ENCODE measurements around the gene APLP1.
"Not testable (repeated sequence)": the region's sequence is repeated elsewhere in the genome, so short reads cannot be mapped to it uniquely, and the experiment has no call there.

APLP1 gene
- long read RNA-seq, donor 1, partial matches to known transcripts: 0 of 1 reads
- long read RNA-seq, donor 1, other reads (novel, unspliced or antisense): 0 of 1 reads
- long read RNA-seq, donor 2, partial matches to known transcripts: 0 of 1 reads
- long read RNA-seq, donor 2, other reads (novel, unspliced or antisense): 0 of 1 reads
- long read RNA-seq, donor 3, partial matches to known transcripts: 0 of 1 reads
- long read RNA-seq, donor 3, other reads (novel, unspliced or antisense): 0 of 1 reads
- long read RNA-seq, donor 4, partial matches to known transcripts: 0 of 3 reads
- long read RNA-seq, donor 4, other reads (novel, unspliced or antisense): 0 of 3 reads
- long read RNA-seq, donor 5, partial matches to known transcripts: 0 of 5 reads
- long read RNA-seq, donor 5, other reads (novel, unspliced or antisense): 5 of 5 reads
- long read RNA-seq, donor 6, partial matches to known transcripts: 7 of 11 reads
- long read RNA-seq, donor 6, other reads (novel, unspliced or antisense): 0 of 11 reads
- long read RNA-seq, donor 7: 0 reads
- long read RNA-seq, donor 8, partial matches to known transcripts: 0 of 4 reads
- long read RNA-seq, donor 8, other reads (novel, unspliced or antisense): 0 of 4 reads

DNA sequence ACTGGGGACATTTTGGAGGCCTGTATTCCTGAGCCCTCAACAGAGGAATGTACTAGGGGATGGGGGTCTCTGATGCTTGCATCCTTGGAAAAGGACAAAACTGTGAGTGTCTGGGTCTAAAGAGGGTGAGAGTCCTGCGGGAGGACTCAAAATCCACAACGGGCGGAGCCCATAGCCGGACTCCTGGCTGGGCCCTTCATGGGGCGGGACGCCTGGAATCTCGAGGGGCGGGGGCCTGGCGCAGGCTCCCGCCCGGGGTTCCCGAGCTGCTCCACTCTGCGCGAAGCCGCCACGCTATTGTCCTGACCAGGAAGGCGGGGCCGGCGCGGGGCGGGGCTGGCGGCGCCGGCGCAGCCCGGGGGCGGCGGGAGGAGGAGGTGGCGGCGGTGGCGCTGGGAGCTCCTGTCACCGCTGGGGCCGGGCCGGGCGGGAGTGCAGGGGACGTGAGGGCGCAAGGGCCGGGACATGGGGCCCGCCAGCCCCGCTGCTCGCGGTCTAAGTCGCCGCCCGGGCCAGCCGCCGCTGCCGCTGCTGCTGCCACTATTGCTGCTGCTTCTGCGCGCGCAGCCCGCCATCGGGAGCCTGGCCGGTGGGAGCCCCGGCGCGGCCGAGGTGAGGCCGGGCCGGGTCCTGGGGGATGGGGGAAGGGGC lies at the start of gene APLP1:
Gene APLP1 (plus strand): TSS at position 403 of the 651 bp plus-strand sequence. CDS start 63 bp downstream, at position 466.
- DNase-seq: peak; percentile 60

DNA sequence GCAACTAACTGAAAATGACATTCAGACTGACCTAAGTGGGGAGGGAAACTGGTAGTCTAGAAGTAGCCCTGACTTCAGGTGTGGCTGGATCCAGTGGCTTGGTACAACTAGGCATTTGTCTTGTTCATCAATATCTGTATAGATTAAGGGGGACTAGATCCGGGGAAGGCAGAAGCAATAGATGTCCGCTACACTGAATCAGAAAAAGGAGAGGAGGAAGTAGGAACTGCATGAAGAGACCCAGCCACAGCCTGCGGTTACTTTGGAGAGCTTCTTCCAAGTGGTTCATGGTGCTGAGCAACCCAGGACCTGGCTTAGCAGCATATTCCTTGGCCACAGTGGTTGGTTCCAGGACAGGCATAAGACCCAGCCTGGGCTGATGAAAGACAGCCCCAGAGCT lies 45.8 kb upstream of the APLP1 start:
- DNase-seq: no peak

DNA sequence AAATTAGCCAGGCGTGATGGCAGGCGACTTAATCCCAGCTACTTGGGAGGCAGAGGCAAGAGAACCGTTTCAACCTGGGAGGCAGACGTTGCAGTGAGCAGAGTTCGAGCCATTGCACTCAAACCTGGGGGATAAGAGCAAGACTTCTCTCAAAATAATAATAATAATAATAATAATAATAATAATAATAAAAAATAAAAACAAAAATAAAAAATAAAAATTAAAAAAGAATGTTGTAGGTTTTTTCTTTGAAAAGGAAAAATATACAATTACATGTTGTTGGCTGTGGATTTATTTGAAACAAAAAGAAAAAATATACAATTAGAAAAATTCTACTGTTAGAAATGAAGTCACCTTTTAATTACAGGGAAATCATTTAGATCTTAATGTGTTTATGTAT lies 44.2 kb upstream of the APLP1 start:
- no peak for DNase-seq

DNA sequence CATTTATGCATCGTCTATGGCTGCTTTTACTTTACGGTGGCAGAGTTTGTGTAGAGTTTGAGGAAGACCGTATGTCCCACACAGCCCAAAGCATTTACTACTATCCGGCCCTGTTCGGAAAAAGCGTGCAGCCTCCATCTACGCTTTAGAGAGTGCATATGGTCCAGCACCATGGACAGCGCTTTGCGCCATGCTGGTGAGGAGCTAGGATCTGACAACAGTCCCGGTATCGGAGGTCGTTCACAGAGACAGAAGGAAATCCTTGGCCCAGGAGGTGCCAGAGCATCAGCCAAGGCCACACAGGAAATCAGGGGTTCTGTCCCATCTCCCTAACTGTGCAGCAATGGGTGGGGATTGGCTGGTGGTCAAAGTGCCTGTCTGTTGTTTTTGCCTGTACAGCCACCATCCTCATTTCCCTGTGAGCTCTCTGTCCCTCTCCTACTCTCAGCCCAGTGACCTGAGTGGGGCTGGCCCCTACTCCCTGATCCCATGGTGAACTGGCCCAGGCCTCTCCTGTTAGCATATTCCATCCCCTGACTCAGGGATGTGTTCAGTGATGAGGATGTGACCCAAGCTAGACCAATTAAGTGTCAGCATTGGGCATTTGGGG lies 39.6 kb upstream of the APLP1 start:
- peak; percentile 48 for DNase-seq

DNA sequence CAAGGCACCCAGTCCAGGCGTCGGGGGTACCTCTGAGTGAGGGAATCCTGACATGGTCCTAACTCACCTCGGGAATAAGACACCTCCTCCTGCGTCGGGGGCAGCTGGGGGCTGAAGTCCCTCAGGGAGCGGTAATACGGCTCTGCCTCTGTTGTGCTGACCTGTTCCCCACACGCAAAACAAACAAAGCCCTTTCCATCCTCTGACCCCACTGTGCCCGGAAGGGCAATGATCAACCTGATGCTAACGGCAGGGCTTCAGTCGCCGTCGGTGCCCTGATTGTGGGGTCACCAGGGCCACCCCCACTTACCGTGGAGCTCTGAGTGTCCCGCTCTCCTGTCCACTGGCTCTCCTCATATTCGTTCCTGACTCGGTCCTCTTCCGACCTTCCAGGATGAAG lies 37.4 kb upstream of the APLP1 start:
- DNase-seq: no peak

DNA sequence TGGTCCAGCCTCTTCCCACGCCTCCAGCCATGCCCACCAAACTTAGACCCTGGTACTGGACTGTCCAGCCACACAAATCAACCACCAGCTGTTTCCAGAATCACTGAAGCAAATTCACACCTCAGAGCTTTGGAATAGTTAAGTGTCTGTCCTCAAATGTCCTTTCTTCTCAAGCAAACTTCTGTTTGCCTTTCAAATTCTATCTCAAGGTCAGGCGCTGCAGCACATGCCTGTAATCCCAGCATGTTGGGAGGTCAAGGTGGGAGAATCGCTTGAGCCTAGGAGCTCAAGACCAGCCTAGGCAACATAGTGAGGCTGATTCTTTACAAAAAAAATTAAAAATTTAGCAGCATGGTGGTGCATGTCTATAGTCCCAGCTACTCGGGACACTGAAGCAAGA lies 36.3 kb upstream of the APLP1 start:
- no peak for DNase-seq

DNA sequence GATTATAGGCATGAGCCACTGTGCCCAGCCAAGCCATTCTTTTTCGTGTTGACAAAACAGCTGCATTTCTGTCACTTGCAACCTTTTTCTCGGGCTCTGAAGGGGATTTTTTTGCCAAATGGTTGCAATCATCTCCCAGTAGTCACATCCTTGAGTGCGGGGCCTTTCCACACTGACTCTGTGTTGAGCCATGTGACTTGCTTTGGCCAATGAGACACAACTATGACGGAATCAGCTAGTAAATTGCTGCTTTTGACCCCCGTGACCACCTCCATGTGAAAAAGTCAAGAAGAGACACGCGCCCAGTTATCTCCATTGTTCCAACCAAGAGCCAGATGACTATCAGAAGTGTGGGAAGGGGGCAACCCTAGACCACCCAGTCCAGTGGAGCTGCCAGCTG lies 34.4 kb upstream of the APLP1 start:
- DNase-seq: no peak

DNA sequence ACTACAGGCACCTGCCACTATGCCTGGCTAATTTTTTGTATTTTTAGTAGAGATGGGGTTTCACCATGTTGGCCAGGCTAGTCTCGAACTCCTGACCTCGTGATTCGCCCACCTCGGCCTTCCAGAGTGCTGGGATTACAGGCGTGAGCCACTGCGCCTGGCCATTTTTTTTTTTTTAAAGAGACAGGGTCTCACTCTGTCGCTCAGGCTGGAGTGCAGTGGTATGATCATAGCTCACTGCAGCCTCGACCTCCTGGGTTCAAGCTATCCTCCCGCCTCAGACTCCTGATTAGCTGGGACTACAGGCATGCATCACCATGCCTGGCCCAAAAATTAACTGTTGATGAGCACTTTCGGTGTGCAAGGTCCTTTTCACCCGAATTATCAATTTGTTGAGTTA lies 32.3 kb upstream of the APLP1 start:
- not testable (repeated sequence) for DNase-seq

DNA sequence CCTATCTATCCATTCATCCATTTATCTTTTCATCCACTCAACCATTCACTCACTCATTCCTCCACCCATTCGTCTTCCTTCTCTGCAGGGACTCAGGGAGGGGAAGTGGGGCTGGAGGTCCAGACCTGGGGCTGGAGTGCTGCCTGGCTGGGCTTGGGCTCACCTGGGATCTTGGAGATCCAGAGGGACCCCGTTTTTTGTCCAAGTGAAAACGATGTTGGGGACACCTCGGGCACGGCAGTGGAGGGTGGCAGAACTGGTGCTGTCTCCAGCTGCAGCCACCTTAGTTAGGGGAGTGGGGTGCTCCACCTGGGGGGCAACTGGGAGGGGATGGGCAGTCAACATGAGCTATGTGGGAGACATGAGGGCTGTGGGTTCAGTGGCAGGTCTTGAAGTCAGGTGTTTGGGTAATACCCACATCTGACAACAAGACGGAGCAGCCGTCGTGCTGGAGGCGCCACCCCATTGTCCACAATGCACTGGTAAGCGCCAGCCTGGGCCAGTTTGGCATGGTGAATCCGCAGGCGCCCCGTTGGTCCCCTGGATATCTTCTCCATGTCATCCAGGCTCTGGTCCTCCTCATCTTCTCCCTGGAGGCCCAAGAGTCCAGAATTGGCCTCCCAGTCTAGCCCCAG lies 26.3 kb upstream of the APLP1 start:
- DNase-seq: no peak

DNA sequence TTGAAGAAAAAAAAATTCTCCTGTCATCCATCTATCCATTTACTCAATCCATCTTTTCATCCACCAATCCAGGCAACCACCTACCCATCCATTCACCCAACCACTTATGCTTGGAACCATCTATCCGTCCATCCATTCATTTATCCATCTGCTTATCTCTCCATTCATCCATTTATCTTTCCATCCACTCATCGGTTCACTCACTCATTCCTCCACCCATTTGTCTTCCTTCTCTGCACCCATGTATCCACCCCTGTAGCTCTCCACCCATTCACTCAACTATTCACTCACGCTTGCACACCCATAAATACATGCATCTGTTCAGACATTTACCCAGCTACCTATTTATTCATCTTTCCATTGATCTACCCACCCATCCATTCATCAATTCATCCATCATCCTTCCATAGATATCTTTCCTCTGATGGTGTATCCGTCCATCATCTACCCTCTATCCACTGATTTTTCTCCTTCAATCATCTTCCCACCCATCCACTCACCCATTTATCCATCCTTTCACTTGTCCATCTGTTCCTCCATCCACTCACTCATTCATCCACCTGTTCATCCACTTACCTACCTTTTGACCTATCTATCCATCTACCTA lies 25.6 kb upstream of the APLP1 start:
- DNase-seq: no peak

DNA sequence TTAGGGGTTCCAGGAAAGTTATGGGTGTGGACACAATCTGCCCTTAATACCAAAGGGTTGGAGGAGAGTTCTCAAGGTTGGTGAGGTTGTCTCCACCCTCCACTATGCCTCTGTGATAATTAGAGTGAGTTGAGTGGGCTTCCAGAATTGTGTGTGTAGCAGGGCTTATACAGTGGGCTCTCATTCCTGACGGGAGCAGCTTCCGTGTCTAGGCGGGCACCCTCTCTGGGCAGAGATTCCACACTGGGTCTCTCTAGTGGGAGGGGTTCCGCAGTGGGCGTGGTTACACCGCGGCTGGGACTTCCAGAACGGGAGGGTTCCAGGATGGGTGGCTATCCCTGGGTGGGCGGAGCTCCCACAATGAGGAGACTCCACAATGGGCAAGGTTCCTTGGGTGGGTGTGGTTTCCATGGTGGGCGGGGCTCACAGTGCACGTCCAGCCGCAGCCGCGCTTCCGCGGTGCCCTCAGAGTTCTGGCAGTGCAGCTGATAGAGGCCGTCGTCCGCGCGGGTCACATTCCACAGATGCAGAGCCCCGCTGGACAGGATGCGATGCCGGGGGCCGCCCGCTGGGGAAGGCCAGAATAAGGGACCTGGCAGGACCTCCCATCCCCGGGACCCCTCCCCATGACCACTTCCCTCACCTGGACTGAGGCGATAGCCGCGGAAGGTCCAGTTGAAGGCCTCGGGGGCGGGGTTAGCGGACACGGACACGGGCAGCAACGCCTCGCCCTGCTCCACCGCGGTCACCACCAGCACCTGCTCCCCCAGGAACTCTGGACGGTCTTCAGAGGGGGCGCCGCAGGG lies 24.5 kb upstream of the APLP1 start:
- no peak for DNase-seq

DNA sequence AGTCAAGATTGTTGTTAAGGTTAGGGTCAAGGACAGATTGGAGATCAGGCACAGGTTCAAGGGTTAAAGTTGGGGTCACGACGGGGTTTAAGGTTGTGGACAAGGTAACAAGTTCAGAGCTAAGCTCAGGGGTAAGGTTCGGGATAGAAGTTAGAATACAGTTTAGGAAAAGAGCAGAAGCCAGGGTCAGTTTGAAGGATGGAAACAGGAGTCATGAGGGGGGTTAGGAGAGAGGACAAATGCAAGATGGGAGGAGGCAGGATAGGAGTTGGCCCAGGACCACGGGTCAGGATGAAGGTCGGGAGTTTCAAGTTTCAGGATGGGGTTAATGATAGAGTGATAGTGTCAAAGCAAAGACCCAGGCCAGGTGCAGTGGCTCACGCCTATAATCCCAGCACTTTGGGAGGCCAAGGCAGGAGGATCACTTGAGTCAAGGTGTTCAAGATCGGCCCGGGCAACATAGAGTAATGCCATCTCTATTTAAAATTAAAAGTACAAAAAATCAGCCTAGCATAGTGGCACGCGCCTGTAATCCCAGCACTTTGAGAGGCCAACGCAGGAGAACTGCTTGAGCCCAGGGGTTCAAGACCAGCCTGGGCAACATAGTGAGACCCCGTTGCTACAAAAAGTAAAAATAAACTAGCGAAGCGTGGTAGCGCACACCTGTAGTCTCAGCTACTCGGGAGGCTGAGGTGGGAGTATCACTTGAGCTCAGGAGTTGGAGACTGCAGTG lies 23.7 kb upstream of the APLP1 start:
- DNase-seq: no peak

DNA sequence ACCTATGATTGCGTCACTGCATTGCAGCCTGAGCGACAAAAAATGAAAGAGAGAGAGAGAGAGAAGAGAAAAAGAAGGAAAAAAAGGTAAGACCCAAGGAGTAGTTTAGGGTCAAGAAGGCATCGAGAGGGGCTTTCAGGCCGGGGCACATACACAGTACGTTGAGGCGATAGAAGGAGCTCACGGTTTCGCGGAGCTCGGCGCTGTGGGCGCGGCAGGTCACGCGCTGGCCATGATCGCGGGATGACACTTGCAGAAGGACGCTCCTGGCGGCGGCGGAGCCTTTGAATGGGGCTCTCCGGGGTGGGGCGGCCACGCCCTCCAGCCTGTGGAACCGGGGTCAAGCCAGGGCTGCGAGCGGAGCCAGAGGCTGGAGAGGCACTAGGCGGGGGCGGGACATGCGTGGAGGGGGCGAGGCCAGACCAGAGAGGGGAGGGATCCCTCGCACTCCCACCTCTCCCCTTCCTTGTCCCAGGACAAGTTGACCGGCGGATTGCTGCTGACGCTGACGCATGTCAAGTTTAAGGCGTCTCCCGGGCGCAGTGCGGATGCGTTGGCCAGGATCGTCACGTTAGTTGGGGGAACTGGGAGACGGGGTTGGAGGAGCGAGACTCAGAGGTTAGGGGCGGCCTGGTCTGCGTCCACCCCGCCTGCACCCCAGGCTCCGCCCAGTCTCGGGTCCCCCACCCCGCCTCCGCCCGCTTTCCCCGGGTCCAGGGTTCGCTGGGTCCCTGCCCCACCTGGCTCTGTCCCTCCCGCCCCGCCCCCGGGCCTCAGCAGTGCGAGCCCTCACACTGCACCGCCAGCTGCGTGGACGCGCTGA lies 22.9 kb upstream of the APLP1 start:
- DNase-seq: peak; percentile 29

DNA sequence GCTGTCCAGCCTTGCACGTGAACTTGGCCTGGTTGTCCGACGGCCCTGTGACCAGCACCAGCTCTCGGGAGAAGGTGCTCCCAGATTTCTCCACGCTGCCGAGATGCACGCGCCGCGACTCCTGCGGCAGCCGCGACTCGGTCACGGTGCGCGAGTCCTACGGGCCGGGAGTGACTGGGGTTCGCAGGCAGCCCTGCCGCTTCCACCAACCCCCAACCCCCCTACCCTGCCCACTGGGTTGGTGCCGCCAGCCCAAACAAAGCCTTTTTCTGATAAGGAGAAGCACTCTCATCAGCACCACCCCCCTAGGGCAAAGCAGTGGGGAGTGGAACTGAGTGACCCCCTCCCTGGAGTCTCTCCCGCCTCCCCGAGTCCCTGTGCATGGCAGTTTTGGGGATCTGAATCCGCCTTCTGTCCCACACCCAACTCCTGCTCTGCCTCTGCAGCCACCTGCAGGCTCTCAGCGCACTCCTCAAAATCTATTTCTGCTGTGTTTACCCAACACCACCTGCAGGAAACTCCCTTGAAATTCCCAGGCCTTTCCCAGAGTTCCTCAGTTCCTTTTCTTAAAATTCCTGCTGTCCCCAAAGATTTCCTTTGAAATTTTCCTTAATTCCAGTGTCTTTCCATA lies 22.2 kb upstream of the APLP1 start:
- no peak for DNase-seq

DNA sequence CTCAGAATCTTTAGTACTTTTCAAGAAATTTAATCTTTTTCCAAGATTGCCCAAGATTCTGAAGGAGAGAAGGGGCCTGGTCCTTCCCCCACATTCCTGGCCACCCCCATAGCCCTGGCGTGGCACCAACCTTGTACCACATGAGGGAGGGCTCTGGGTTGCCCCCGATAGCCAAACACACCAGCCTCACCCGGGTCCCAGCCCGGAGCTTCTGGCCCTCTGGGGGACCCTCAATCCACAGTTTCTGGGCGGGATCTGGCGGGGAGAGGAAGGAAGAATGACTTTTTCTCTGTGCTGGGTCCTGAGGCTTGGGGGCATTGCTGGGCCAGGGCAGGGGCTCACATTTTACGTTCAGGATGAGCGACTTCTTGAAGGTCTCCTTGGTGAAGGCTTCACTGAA lies 20.5 kb upstream of the APLP1 start:
- DNase-seq: no peak

DNA sequence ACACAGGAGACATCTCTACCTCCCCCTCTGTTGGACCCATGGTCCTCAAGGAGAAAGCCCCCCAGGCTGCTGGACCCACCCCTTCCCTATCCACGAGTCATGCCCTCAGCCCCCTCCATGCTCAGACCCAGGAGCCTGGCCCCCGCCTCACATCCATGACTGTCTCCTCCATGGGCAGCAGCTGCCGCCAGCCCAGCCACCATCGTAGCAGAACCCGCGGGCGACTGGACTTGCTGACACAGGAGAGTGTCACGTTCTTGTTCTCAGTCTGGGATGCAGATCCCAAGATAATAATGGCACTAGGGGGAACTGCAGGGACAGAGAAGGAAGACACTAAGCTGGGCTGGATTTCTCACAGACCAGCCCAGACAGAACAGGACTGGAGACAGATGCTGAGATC lies 19.9 kb upstream of the APLP1 start:
- no peak for DNase-seq

DNA sequence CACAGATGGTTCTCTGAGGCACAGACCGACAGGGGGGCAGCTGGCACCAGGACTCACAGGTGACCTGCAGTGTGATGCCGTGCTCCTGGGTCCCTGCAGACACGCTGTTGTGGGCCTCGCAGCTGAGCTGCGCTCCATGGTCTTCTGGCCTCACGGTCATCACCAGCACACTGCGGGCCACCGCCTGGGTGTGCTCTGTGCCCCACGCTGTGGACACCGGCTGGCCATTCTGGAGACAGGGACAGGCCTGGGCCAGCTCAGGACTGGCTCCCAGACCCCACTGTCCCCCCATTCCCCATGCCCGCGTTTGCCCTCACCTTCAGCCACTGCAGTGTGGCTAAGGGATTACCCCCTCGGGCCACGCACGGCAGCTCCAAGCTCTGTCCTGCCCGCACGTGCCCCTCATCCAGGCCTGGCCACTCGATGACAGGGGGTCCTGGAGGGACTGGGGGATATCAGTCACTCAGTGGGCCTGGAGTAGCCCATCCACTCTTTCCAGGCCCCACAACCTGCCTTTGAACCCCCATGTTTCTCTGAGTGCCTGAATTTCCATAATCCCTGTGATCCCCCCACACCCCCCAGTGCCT lies 19.4 kb upstream of the APLP1 start:
- no peak for DNase-seq

DNA sequence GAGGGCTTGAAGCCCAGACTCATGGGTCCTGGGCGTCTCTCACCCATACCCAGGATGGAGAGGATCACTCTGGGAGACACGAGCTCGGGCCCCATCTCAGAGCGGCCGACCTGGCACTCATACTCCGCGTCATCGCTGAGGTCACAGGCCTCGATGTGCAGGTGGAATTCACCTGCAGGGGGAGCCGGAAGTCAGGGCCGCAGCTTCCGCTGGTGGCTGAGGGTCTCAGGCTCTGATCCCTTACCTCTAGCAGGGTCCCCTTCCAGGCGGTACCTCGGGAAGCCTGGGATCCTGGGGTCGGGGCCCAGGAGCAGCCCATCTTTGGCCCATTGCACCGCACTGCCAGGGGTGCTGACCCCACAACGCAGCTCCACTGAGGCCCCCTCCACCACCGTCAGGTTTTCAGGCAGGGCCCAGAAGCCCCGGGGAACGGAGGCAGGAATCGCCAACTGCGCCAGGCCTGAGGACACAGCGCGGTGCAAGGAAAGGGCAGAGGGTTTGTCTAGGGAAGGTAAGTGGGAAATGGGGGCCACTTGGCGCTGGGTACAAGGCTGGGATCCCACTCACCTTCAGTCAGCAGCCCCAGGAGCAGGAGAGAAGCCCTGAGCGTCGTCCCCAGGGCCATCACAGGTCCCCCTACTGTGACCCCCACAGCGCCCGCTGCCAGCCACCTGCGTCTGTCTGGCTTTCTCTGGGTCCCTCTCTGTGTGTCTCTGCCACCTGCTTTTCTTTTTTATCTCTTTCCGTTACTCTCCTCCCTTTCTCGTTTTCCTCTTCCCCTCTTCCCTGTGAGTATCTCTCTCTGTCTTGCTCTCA lies 17.0 kb upstream of the APLP1 start:
- no peak for DNase-seq

All from right kidney (tissue), 9 donors.